ENCODE data around the gene SLC6A17.

GRCh38 chr1:110230381-110231199 is 80.3 kb downstream of the SLC6A17 start:
- TF ChIP-seq CTCF (IDR thresholded peaks at IDR 0.05) (no peak), EZH2 (IDR thresholded peaks at IDR 0.05; ENCODE audit: borderline replicate concordance, insufficient read depth, low read depth, low read length, poor library complexity, severe bottlenecking) (no peak)
